Measurements from ENCODE around the gene VSIR. TPM values are rescaled to one million over a fixed set of nuclear protein-coding genes. Genes with fewer than 3 reads are reported as not detected.

Gene VSIR
- total and polyA plus RNA-seq, 9 of the 15 experiments (the other 6 are each of a cell fraction or from before 2014, with no cell fraction given): 0.14 to 20.5 (median 9.3) TPM

DNA sequence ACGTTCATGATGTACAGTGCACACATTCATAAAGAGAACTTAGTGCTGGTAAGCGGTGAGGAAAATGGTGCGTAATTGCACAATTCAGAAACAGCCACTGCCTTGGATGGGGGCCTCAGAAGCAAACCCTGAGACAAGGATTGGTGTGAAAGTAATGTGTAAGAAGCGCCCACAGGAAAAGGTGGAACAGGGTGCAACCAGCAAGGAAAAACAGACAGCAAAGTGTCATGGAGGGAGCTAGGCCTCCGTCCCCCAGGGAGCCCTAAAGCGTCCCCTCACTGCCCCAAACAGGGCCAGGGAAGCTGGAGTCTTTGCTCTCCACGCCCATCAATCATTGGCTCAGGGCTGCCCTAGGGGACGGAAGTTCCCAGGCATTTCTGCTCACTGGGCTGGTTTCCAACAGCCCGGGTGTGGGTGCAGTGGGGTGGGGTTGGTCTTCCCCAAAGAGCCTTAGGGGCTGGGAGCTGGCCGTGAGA, 44.1 kb downstream of the VSIR start (continued):
- TF ChIP-seq, protein P1, sequence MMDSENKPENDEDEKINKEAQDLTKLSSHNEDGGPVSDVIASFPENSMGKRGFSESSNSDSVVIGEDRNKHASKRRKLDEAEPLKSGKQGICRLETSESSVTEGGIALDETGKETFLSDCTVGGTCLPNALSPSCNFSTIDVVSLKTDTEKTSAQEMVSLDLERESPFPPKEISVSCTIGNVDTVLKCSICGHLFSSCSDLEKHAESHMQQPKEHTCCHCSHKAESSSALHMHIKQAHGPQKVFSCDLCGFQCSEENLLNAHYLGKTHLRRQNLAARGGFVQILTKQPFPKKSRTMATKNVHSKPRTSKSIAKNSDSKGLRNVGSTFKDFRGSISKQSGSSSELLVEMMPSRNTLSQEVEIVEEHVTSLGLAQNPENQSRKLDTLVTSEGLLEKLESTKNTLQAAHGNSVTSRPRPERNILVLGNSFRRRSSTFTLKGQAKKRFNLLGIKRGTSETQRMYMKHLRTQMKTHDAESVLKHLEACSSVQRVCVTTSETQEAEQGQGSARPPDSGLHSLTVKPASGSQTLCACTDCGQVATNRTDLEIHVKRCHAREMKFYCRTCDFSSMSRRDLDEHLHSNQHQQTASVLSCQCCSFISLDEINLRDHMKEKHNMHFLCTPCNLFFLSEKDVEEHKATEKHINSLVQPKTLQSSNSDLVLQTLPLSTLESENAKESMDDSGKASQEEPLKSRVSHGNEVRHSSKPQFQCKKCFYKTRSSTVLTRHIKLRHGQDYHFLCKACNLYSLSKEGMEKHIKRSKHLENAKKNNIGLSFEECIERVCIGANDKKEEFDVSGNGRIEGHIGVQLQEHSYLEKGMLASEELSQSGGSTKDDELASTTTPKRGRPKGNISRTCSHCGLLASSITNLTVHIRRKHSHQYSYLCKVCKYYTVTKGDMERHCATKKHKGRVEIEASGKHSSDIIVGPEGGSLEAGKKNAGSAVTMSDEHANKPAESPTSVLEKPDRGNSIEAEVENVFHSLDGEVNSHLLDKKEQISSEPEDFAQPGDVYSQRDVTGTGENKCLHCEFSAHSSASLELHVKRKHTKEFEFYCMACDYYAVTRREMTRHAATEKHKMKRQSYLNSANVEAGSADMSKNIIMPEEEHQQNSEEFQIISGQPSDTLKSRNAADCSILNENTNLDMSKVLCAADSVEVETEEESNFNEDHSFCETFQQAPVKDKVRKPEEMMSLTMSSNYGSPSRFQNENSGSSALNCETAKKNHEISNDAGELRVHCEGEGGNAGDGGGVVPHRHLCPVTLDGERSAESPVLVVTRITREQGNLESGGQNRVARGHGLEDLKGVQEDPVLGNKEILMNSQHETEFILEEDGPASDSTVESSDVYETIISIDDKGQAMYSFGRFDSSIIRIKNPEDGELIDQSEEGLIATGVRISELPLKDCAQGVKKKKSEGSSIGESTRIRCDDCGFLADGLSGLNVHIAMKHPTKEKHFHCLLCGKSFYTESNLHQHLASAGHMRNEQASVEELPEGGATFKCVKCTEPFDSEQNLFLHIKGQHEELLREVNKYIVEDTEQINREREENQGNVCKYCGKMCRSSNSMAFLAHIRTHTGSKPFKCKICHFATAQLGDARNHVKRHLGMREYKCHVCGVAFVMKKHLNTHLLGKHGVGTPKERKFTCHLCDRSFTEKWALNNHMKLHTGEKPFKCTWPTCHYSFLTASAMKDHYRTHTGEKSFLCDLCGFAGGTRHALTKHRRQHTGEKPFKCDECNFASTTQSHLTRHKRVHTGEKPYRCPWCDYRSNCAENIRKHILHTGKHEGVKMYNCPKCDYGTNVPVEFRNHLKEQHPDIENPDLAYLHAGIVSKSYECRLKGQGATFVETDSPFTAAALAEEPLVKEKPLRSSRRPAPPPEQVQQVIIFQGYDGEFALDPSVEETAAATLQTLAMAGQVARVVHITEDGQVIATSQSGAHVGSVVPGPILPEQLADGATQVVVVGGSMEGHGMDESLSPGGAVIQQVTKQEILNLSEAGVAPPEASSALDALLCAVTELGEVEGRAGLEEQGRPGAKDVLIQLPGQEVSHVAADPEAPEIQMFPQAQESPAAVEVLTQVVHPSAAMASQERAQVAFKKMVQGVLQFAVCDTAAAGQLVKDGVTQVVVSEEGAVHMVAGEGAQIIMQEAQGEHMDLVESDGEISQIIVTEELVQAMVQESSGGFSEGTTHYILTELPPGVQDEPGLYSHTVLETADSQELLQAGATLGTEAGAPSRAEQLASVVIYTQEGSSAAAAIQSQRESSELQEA (IDR thresholded peaks at IDR 0.05; ENCODE audit: low read depth): no peak
- TF ChIP-seq, protein P2, sequence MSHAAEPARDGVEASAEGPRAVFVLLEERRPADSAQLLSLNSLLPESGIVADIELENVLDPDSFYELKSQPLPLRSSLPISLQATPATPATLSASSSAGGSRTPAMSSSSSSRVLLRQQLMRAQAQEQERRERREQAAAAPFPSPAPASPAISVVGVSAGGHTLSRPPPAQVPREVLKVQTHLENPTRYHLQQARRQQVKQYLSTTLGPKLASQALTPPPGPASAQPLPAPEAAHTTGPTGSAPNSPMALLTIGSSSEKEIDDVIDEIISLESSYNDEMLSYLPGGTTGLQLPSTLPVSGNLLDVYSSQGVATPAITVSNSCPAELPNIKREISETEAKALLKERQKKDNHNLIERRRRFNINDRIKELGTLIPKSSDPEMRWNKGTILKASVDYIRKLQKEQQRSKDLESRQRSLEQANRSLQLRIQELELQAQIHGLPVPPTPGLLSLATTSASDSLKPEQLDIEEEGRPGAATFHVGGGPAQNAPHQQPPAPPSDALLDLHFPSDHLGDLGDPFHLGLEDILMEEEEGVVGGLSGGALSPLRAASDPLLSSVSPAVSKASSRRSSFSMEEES (CRISPR knock-in tag; IDR thresholded peaks at IDR 0.05): no peak
- TF ChIP-seq, protein P3, sequence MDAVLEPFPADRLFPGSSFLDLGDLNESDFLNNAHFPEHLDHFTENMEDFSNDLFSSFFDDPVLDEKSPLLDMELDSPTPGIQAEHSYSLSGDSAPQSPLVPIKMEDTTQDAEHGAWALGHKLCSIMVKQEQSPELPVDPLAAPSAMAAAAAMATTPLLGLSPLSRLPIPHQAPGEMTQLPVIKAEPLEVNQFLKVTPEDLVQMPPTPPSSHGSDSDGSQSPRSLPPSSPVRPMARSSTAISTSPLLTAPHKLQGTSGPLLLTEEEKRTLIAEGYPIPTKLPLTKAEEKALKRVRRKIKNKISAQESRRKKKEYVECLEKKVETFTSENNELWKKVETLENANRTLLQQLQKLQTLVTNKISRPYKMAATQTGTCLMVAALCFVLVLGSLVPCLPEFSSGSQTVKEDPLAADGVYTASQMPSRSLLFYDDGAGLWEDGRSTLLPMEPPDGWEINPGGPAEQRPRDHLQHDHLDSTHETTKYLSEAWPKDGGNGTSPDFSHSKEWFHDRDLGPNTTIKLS (IDR thresholded peaks at IDR 0.05; ENCODE audit: borderline replicate concordance, low read depth): no peak
- TF ChIP-seq, protein P4, sequence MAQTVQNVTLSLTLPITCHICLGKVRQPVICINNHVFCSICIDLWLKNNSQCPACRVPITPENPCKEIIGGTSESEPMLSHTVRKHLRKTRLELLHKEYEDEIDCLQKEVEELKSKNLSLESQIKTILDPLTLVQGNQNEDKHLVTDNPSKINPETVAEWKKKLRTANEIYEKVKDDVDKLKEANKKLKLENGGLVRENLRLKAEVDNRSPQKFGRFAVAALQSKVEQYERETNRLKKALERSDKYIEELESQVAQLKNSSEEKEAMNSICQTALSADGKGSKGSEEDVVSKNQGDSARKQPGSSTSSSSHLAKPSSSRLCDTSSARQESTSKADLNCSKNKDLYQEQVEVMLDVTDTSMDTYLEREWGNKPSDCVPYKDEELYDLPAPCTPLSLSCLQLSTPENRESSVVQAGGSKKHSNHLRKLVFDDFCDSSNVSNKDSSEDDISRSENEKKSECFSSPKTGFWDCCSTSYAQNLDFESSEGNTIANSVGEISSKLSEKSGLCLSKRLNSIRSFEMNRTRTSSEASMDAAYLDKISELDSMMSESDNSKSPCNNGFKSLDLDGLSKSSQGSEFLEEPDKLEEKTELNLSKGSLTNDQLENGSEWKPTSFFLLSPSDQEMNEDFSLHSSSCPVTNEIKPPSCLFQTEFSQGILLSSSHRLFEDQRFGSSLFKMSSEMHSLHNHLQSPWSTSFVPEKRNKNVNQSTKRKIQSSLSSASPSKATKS (CRISPR knock-in tag; IDR thresholded peaks at IDR 0.05): no peak
- TF ChIP-seq, protein P5, sequence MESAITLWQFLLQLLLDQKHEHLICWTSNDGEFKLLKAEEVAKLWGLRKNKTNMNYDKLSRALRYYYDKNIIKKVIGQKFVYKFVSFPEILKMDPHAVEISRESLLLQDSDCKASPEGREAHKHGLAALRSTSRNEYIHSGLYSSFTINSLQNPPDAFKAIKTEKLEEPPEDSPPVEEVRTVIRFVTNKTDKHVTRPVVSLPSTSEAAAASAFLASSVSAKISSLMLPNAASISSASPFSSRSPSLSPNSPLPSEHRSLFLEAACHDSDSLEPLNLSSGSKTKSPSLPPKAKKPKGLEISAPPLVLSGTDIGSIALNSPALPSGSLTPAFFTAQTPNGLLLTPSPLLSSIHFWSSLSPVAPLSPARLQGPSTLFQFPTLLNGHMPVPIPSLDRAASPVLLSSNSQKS (CRISPR knock-in tag; IDR thresholded peaks at IDR 0.05): no peak
- TF ChIP-seq SRSF1 (IDR thresholded peaks at IDR 0.05; ENCODE audit: low read depth, low read length): no peak
- TF ChIP-seq RFX1 (IDR thresholded peaks at IDR 0.05): no peak
- TF ChIP-seq ZBTB7A (IDR thresholded peaks at IDR 0.05; ENCODE audit: borderline replicate concordance, control insufficient read depth, low read depth, low read length): no peak
- no peak for TF ChIP-seq ZNF717 (CRISPR knock-in tag; IDR thresholded peaks at IDR 0.05)
- TF ChIP-seq SLC30A9 (CRISPR knock-in tag; IDR thresholded peaks at IDR 0.05): no peak
- no peak for TF ChIP-seq ZNF224 (CRISPR knock-in tag; IDR thresholded peaks at IDR 0.05)
